WTC11 (cell line): ENCODE results near the gene RPL35A. TPM values are rescaled to one million over a fixed set of nuclear protein-coding genes. Genes with fewer than 3 reads are reported as not detected.

Source experiments
- ATAC-seq: fragments of 200-7000 bp; cut with Tn5 transposase; 2 replicates; pipeline ENCODE4 v1.10.0; 2021; ENCODE audit warnings: mild to moderate bottlenecking, moderate library complexity
- CTCF ChIA-PET: fragments of 300-600 bp; sonication (Branson Sonifier 250); formaldehyde crosslinking; loops from one replicate; lab custom pipeline; 2021; ENCODE audit warnings: antibody characterized with exemption; lab: Charles Lee
- POLR2A ChIA-PET: fragments of 350-600 bp; sonication (Branson Sonifier 250); formaldehyde crosslinking; loops from one replicate; lab custom pipeline; 2021; ENCODE audit warnings: antibody characterized with exemption; lab: Charles Lee
- DNase-seq: peaks from one replicate; pipeline ENCODE4 v3.0.0; 2021; ENCODE audit warnings: low spot score
- H3K27ac Mint-ChIP-seq: 2 replicates; pipeline ENCODE4 v1.8.0; 2021; ENCODE audit warnings: mixed read lengths
- H3K27me3 Mint-ChIP-seq: 2 replicates; pipeline ENCODE4 v1.8.0; 2021; ENCODE audit warnings: low read depth, mild to moderate bottlenecking, moderate library complexity, mixed read lengths
- H3K36me3 Mint-ChIP-seq: 2 replicates; pipeline ENCODE4 v1.8.0; 2021; ENCODE audit warnings: mixed read lengths
- H3K4me1 Mint-ChIP-seq: 2 replicates; pipeline ENCODE4 v1.8.0; 2022; ENCODE audit warnings: mixed read lengths
- H3K4me3 Mint-ChIP-seq: 2 replicates; pipeline ENCODE4 v1.8.0; 2021; ENCODE audit warnings: mild to moderate bottlenecking, moderate library complexity, mixed read lengths
- H3K9me3 Mint-ChIP-seq: 2 replicates; pipeline ENCODE4 v1.8.0; 2021; ENCODE audit warnings: mixed read lengths
- CREB1 ChIP-seq: sonication (generic); formaldehyde crosslinking; IDR thresholded peaks from 2 replicates; pipeline ENCODE4 v1.8.0; 2023; ENCODE audit warnings: mild to moderate bottlenecking, missing genetic modification reagents
- CTCF ChIP-seq: fragments of 200-600 bp; IDR thresholded peaks from 2 replicates; pipeline ENCODE4 v1.8.0; 2022; ENCODE audit warnings: antibody characterized with exemption
- ELF4 ChIP-seq: sonication (generic); formaldehyde crosslinking; IDR thresholded peaks from 2 replicates; pipeline ENCODE4 v1.8.1; 2022; ENCODE audit warnings: low read depth, mild to moderate bottlenecking, moderate library complexity, missing genetic modification reagents
- ERG ChIP-seq: fragments of 250-450 bp; sonication (Bioruptor Pico); IDR thresholded peaks from 2 replicates; pipeline ENCODE4 v1.8.0; 2021; ENCODE audit warnings: mild to moderate bottlenecking
- NFE2L1 ChIP-seq: sonication (generic); formaldehyde crosslinking; IDR thresholded peaks from 2 replicates; pipeline ENCODE4 v1.8.1; 2023; ENCODE audit warnings: missing genetic modification reagents
- PRRX2 ChIP-seq: fragments of 250-450 bp; sonication (Bioruptor Pico); IDR thresholded peaks from 2 replicates; pipeline ENCODE4 v1.8.0; 2021; ENCODE audit warnings: mild to moderate bottlenecking
- SP1 ChIP-seq: sonication (generic); formaldehyde crosslinking; conservative IDR thresholded peaks from 2 replicates; pipeline ENCODE4 v1.8.1; 2022; ENCODE audit warnings: missing genetic modification reagents
- TEAD4 ChIP-seq: sonication (generic); formaldehyde crosslinking; IDR thresholded peaks from 2 replicates; pipeline ENCODE4 v1.8.0; 2022; ENCODE audit warnings: mild to moderate bottlenecking, missing genetic modification reagents
- ZBTB21 ChIP-seq: sonication (generic); formaldehyde crosslinking; IDR thresholded peaks from 2 replicates; pipeline ENCODE4 v1.8.1; 2023; ENCODE audit warnings: mild to moderate bottlenecking, missing genetic modification reagents, borderline replicate concordance
- ZMAT4 ChIP-seq: fragments of 250-450 bp; sonication (Bioruptor Pico); IDR thresholded peaks from 2 replicates; pipeline ENCODE4 v1.9.0; 2021; ENCODE audit warnings: mild to moderate bottlenecking
- ZNF121 ChIP-seq: sonication (generic); formaldehyde crosslinking; IDR thresholded peaks from 2 replicates; pipeline ENCODE4 v1.8.0; 2023; ENCODE audit warnings: missing genetic modification reagents
- ZNF232 ChIP-seq: sonication (generic); formaldehyde crosslinking; IDR thresholded peaks from 2 replicates; pipeline ENCODE4 v1.8.0; 2022; ENCODE audit warnings: mild to moderate bottlenecking, missing genetic modification reagents
- ZNF396 ChIP-seq: fragments of 250-450 bp; sonication (Bioruptor Pico); IDR thresholded peaks from 2 replicates; pipeline ENCODE4 v1.8.0; 2021; ENCODE audit warnings: mild to moderate bottlenecking, moderate library complexity, borderline replicate concordance
- ZNF532 ChIP-seq: fragments of 250-450 bp; sonication (Bioruptor Pico); IDR thresholded peaks from 2 replicates; pipeline ENCODE4 v1.9.0; 2021; ENCODE audit warnings: mild to moderate bottlenecking, borderline replicate concordance
- ZNF671 ChIP-seq: fragments of 250-450 bp; sonication (Bioruptor Pico); IDR thresholded peaks from 2 replicates; pipeline ENCODE4 v1.8.0; 2021; ENCODE audit warnings: mild to moderate bottlenecking
- ZSCAN18 ChIP-seq: fragments of 250-450 bp; sonication (Bioruptor Pico); IDR thresholded peaks from 2 replicates; pipeline ENCODE4 v2.1.2; 2022; ENCODE audit warnings: mild to moderate bottlenecking, moderate library complexity
- total RNA-seq: library from RNA; stranded (reverse); gene quantifications from 3 replicates; pipeline ENCODE4 v1.2.3, GENCODE V29; 2021
- TF ChIP-seq, protein P1 (sequence below): sonication (generic); formaldehyde crosslinking; IDR thresholded peaks from 2 replicates; pipeline ENCODE4 v1.8.1; 2022; ENCODE audit warnings: low read depth, mild to moderate bottlenecking, moderate library complexity, missing genetic modification reagents, borderline replicate concordance
- TF ChIP-seq, protein P2 (sequence below): sonication (generic); formaldehyde crosslinking; IDR thresholded peaks from 2 replicates; pipeline ENCODE4 v1.8.0; 2022; ENCODE audit warnings: missing genetic modification reagents
- TF ChIP-seq, protein P3 (sequence below): sonication (generic); formaldehyde crosslinking; conservative IDR thresholded peaks from 2 replicates; pipeline ENCODE4 v1.8.1; 2022; ENCODE audit warnings: mild to moderate bottlenecking, missing genetic modification reagents

The RPL35A gene
- total RNA-seq, 1 experiment from 2014 or later = 1,384 TPM

- H3K4me1 Mint-ChIP-seq = no peaks in the 10 kb centered on the region
- CTCF ChIA-PET = no interaction called here
- peaks cover 27% of the 10 kb centered on the region for H3K9me3 Mint-ChIP-seq
- H3K4me3 Mint-ChIP-seq = no peak overlapping the region
- TF ChIP-seq ZNF232 (CRISPR knock-in tag) = no peak
- TF ChIP-seq CTCF = no peak
- no peak for TF ChIP-seq ELF4 (CRISPR knock-in tag)
- TF ChIP-seq NFE2L1 (CRISPR knock-in tag) = no peak
- TF ChIP-seq ZNF671 (CRISPR knock-in tag) = no peak
- TF ChIP-seq ZBTB21 (CRISPR knock-in tag) = no peak
- TF ChIP-seq, all 79 proteins: peak for 0
- Mint-ChIP-seq H3K27me3 (no peaks in the 10 kb centered on the region), H3K36me3 (peaks cover 15% of the 10 kb centered on the region), H3K27ac (no peak overlapping the region)
- POLR2A ChIA-PET = no interaction called here
- DNase-seq (no peak), ATAC-seq (no peak)
Measured at GRCh38 chr3:197974016-197974415, 24.0 kb downstream of the RPL35A start.

DNA sequence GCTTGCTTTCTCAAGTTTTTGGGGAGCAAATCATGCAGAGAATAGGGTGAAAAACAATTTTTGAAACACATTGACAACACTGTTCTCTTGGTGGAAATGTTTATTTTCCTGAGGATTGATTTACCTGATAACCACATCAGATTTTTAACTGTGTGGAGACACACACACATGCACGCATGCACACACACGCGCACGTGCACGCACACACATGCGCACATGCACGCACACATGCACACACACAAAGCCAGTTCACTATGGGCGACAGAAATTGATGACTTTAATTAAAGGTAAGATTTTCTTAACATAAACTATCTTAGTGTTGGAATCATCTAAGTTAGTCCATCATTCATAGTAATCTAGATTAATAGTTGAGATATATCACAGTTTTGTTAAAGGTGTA lies 25.3 kb downstream of the RPL35A start:
- H3K27ac Mint-ChIP-seq = no peak overlapping the region
- H3K27me3 Mint-ChIP-seq = no peaks in the 10 kb centered on the region
- no peaks in the 10 kb centered on the region for H3K4me1 Mint-ChIP-seq
- H3K9me3 Mint-ChIP-seq = peaks cover 24% of the 10 kb centered on the region
- TF ChIP-seq ZNF532 (no peak), CREB1 (CRISPR knock-in tag) (no peak), ZSCAN18 (CRISPR knock-in tag) (no peak), SP1 (no peak)
- TF ChIP-seq, all 79 proteins: peak for 0
- POLR2A ChIA-PET = no interaction called here
- no peak overlapping the region for H3K4me3 Mint-ChIP-seq
- peaks cover 15% of the 10 kb centered on the region for H3K36me3 Mint-ChIP-seq
- no peak for ATAC-seq
- CTCF ChIA-PET = no interaction called here
- DNase-seq = no peak

GRCh38 chr3:197983076-197983475 lies 33.1 kb downstream of the RPL35A start:
- no peak for ATAC-seq
- no peak for DNase-seq
- Mint-ChIP-seq H3K27ac (no peak overlapping the region), H3K4me1 (no peaks in the 10 kb centered on the region), H3K4me3 (no peak overlapping the region), H3K9me3 (no peaks in the 10 kb centered on the region), H3K36me3 (no peaks in the 10 kb centered on the region), H3K27me3 (no peaks in the 10 kb centered on the region)
- POLR2A ChIA-PET = no interaction called here
- CTCF ChIA-PET = no interaction called here
- TF ChIP-seq, protein P1, sequence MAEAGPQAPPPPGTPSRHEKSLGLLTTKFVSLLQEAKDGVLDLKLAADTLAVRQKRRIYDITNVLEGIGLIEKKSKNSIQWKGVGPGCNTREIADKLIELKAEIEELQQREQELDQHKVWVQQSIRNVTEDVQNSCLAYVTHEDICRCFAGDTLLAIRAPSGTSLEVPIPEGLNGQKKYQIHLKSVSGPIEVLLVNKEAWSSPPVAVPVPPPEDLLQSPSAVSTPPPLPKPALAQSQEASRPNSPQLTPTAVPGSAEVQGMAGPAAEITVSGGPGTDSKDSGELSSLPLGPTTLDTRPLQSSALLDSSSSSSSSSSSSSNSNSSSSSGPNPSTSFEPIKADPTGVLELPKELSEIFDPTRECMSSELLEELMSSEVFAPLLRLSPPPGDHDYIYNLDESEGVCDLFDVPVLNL (CRISPR knock-in tag) = no peak
- TF ChIP-seq ELF4 (CRISPR knock-in tag) (no peak), PRRX2 (no peak), ZNF396 (CRISPR knock-in tag) (no peak), ZMAT4 (CRISPR knock-in tag) (no peak), ERG (CRISPR knock-in tag) (no peak), ZNF121 (CRISPR knock-in tag) (no peak), TEAD4 (CRISPR knock-in tag) (no peak)
- TF ChIP-seq, protein P2, sequence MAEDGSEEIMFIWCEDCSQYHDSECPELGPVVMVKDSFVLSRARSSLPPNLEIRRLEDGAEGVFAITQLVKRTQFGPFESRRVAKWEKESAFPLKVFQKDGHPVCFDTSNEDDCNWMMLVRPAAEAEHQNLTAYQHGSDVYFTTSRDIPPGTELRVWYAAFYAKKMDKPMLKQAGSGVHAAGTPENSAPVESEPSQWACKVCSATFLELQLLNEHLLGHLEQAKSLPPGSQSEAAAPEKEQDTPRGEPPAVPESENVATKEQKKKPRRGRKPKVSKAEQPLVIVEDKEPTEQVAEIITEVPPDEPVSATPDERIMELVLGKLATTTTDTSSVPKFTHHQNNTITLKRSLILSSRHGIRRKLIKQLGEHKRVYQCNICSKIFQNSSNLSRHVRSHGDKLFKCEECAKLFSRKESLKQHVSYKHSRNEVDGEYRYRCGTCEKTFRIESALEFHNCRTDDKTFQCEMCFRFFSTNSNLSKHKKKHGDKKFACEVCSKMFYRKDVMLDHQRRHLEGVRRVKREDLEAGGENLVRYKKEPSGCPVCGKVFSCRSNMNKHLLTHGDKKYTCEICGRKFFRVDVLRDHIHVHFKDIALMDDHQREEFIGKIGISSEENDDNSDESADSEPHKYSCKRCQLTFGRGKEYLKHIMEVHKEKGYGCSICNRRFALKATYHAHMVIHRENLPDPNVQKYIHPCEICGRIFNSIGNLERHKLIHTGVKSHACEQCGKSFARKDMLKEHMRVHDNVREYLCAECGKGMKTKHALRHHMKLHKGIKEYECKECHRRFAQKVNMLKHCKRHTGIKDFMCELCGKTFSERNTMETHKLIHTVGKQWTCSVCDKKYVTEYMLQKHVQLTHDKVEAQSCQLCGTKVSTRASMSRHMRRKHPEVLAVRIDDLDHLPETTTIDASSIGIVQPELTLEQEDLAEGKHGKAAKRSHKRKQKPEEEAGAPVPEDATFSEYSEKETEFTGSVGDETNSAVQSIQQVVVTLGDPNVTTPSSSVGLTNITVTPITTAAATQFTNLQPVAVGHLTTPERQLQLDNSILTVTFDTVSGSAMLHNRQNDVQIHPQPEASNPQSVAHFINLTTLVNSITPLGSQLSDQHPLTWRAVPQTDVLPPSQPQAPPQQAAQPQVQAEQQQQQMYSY (CRISPR knock-in tag) = no peak
- TF ChIP-seq, protein P3, sequence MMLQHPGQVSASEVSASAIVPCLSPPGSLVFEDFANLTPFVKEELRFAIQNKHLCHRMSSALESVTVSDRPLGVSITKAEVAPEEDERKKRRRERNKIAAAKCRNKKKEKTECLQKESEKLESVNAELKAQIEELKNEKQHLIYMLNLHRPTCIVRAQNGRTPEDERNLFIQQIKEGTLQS (CRISPR knock-in tag) = no peak
